HG03196 (cell line): ENCODE data around the gene SPIB.

Experiments used
- ATAC-seq: cut with Tn5 transposase; IDR thresholded peaks from one replicate; pipeline ENCODE4 v1.9.1; 2021; ENCODE audit not compliant: unreplicated experiment

Gene SPIB

GRCh38 chr19:50417111-50418081 is 1.3 kb upstream of the SPIB start:
- ATAC-seq = no peak

- no peak for ATAC-seq
Measured at GRCh38 chr19:50419022-50419579, 363 bp downstream of the SPIB start.

DNA sequence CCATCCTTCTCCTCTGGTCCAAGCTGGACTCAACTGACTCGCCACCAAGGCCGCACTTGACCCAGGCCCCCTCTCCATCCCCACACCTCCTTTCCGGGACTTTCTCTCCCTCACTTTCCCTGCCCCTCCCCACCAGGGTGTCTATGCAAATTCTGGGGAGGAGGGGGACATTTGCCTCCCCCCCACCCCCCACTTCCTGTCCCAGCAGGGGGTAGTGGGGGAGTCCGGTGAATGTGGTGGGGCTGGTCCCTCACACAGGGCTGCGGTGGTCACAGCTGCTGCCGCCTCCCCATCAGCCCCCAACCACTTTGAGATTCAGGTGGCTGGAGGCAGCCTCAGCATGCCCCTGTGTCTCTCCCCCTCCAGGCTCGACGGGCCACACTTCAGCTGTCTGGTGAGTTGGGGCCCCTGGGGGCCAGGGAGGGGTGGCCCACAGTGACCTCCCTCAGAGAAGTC is 870 bp downstream of the SPIB start:
- ATAC-seq = no peak

GRCh38 chr19:50420127-50420526 is 1.4 kb downstream of the SPIB start:
- no peak for ATAC-seq

- ATAC-seq = no peak
Measured at GRCh38 chr19:50420808-50421207, 2.1 kb downstream of the SPIB start.

DNA sequence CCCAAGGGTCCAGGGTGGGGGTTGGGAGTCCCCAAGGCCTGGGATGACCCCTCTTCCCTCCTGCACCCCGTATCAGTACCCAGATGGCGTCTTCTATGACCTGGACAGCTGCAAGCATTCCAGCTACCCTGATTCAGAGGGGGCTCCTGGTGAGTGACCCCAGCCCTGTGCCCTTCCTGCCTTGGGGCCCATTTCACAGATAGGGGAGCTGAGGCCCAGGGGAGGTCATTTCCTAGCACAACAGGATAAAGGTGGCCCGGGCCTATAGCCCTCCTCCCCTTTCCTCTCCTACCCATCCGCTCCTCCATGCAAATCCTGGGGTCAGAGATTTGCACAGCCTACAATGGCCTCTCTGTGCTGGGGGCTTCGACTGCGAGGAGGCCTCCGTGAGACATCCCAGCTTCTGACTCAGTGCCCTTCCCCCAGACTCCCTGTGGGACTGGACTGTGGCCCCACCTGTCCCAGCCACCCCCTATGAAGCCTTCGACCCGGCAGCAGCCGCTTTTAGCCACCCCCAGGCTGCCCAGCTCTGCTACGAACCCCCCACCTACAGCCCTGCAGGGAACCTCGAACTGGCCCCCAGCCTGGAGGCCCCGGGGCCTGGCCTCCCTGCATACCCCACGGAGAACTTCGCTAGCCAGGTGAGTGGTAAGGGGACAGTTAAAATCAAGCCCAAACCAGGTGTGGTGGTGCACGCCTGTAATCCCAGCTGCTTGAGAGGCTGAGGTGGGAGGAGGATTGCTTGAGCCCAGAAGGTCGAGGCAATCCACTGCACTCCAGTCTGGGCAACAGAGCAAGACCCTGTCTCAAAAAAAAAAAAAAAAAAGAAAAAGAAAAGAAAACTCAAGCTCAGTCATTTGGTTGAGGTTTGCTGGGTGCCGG is 3.9 kb downstream of the SPIB start:
- no peak for ATAC-seq

DNA sequence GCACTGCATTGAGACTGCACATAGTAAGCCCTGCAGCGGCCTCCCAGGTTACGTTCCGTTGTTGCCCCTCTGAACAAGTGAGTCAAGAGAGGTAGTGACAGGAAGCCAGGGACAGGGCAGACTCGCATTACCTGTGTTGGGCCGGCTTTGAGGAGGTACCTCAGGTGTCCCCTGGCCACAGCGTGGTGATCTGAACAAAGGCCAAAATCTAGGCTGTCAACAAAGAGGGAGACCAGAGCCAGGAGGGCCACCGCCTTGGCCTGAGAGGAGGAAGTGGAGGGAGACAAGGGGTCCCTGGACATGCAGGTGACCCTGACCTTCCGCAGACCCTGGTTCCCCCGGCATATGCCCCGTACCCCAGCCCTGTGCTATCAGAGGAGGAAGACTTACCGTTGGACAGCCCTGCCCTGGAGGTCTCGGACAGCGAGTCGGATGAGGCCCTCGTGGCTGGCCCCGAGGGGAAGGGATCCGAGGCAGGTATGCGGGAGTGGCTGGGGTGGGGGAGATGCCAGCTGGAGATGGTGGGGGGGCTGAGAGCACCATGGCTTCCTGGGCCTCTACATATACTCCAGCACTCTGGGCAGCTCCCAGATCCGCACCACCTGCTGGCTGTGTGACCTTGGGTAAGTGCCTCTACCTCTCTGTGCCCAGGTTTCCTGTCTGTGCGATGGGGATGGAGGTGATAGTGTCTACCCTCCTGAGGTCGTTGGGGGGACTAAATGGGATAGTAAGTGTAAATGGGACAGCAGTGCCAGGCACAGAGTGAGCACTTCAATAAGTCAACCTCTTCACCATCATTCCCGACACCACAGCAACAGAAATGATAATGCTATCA is 4.8 kb downstream of the SPIB start:
- ATAC-seq = no peak

GRCh38 chr19:50425581-50425980 is 6.8 kb downstream of the SPIB start:
- ATAC-seq = no peak

DNA sequence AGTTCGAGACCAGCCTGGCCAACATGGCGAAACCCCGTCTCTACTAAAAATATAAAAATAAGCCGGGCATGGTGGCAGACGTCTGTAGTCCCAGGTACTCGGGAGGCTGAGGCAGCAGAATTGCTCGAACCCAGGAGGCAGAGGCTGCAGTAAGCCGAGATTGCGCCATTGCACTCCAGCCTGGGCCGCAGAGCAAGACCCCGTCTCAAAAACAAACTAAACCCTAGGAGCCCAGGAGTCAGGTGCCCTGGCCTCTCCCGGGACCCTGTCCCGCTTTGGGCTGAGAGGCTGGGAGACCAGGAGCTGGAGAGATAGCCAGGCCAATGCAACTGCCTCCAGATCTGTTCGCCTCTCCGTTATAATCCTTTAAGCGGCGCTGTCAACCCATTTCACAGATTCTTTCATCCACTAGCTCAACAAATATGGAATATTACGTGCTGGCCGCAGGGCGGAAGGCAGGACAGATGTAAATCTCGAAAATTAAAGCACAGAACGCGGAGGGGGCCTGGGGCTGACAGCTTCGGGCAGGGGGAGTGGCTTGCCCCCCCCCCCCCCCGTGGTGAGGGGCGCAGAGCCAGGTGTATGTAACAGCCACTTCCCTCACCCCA is 8.7 kb downstream of the SPIB start:
- ATAC-seq = no peak

DNA sequence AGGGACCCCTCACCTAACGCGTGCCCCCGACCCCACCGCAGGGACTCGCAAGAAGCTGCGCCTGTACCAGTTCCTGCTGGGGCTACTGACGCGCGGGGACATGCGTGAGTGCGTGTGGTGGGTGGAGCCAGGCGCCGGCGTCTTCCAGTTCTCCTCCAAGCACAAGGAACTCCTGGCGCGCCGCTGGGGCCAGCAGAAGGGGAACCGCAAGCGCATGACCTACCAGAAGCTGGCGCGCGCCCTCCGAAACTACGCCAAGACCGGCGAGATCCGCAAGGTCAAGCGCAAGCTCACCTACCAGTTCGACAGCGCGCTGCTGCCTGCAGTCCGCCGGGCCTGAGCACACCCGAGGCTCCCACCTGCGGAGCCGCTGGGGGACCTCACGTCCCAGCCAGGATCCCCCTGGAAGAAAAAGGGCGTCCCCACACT is 9.3 kb downstream of the SPIB start:
- ATAC-seq = no peak

DNA sequence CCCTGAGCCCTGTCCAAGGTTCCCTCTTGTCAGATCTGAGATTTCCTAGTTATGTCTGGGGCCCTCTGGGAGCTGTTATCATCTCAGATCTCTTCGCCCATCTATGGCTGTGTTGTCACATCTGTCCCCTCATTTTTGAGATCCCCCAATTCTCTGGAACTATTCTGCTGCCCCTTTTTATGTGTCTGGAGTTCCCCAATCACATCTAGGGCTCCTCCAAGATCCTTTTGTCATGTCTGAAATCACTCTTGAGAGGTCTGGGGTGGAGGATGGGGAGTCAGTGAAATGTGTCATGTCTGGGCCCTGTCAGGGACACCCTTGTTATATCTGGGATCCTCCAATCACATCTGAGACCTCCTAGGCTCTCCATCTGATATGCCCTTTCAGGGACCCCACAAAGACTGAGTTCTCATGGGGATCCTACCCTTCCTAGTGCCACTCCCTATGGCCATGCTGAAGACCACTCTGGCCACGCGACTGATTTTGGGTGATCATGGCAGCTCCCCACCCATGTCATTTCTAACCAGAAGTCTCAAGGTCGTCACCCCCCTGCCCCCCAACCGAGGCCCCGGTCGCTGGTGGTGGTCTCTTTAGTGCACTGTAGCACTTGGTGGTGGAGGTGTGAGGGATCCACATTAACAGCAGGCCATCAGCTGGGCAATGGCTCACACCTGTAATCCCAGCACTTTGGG is 10.2 kb downstream of the SPIB start:
- no peak for ATAC-seq

DNA sequence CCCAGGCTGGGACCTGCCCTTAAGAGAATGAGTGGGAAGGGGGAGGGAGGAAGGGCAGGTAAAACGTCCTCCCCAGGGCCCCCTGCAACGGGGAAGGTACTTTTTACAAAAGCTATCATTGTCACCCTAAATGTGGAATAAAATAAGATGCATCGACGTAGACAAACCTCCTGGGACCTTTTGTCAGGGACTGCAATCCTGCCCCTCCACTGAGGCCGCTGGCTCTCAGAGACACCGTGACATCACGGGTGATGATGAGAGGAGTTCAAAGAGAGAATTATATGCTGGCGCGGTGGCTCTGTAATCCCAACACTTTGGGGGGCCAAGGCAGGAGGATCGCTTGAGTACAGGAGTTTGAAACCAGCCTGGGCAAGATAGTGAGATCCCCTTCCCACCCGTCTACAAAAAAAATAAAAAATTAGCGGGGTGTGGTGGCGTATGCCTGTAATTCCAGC is 12.2 kb downstream of the SPIB start:
- ATAC-seq = no peak

DNA sequence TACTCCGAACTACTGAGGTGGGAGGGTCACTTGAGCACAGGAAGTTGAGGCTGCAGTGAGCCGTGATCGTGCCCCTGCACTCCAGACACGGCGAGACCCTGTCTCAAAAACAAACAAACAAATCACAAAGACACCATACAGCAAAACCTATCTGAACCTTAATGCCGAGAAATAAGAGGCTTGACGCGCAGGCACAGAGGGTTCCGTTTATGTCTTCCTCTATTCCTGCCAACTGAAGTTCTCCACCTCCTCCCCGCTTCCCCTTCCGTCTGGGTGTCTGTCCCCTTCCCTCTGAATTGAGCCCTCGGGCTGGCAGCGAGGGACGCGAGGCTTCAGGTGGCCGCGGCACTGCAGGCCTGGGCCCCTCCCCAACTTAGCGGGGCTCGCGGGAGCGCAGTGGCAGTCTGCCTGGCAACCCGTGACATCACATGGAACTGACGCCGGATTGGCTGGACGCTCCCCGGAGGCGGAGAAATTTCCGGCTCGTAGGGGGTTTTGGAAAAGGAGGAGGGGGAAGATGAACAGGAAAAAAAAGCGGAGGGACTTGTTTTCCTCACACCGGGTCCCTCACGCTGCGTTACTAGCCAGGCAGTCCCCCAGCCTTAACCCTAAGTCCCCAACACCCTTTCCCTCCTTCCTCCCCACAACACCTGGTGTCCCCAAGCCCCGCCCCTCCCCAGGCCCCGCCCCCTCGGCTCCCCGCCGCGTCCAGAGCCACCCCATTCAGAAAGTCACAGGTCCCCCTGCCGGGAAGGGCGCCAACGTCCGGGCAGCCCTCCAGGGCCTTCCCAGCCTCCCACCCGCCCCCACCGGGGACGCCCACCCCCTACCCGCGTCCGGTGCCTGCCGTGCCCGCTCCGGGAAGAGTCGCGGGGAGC is 12.8 kb downstream of the SPIB start:
- peak; percentile 71 for ATAC-seq

GRCh38 chr19:50432221-50433028 is 13.7 kb downstream of the SPIB start, which contains the start of gene MYBPC2:
Gene MYBPC2, plus strand, starts transcription at chr19:50432892. Its CDS starts 62 bp downstream, at chr19:50432954.
- ATAC-seq = no peak

DNA sequence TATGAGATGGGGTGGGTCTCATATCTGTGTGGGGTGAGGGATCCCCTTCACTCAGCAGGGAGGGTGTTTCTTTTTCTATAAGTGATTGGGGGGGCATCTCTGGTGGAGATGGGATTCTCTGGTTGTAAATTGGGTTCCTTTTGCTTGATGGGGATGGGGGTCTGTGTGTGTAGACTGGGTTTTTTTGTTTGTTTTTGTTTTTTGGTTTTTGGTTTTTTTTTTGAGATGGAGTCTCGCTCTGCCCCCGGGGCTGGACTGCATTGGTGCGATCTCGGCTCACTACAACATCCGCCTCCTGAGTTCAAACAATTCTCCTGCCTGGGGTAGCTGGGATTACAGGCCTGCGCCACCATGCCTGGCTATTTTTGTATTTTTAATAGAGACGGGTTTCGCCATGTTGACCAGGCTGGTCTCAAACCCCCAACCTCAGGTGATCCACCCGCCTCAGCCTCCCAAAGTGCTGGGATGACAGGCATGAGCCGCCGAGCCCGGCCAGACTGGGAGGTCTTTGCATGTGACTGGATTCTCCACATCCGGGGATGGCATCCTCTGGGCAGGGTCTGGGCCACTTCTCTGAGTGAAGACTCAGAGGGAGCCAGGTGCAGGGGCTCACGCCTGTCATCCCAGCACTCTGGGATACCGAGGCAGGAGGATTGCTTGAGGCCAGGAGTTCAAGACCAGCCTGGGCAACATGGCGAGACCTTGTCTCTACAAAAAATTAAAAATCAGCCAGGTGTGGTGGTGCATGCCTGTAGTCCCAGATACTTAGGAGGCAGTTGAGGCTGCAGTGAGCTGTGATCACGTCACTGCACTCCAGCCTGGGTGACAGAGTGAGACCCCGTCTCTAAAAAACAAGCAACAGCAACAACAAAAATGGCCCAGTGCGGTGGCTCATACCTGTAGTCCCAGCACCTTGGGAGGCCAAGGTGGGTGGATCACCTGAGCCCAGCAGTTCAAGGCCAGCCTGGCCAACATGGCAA is 14.8 kb downstream of the SPIB start:
- ATAC-seq = no peak

- ATAC-seq = no peak
Measured at GRCh38 chr19:50434525-50434924, 15.8 kb downstream of the SPIB start.
